HG02610 (cell line): ENCODE data around the gene OR5AS1.
"Not testable (repeated sequence)": the region's sequence is repeated elsewhere in the genome, so short reads cannot be mapped to it uniquely, and the experiment has no call there.

ENCODE experiments used
- ATAC-seq: cut with Tn5 transposase; IDR thresholded peaks from one replicate; pipeline ENCODE4 v1.9.1; 2021; ENCODE audit warnings: mild to moderate bottlenecking, moderate library complexity; ENCODE audit not compliant: unreplicated experiment

The OR5AS1 gene

DNA sequence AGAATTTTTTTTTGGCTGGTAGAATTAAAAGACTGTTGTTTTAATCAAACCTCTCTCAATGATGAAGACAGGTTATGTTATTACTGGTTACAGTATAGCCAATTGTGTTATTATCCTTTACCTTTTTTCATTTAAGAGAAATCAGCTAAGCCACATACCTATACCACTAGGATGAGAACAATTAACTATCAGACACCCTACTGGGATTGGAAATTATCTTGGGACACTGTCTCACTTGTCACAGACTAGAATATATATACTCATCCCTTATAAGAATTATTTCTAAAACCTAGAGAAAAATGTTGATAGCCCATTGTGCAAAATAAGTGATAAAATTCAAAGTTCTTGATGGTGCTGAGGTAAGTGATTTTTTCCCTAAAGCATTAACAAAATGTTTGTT, at the start of gene OR5AS1:
TSS of gene OR5AS1 (plus strand) at position 301 of the 400 bp plus-strand sequence. CDS start 2,765 bp downstream, outside the sequence.
- no peak for ATAC-seq

DNA sequence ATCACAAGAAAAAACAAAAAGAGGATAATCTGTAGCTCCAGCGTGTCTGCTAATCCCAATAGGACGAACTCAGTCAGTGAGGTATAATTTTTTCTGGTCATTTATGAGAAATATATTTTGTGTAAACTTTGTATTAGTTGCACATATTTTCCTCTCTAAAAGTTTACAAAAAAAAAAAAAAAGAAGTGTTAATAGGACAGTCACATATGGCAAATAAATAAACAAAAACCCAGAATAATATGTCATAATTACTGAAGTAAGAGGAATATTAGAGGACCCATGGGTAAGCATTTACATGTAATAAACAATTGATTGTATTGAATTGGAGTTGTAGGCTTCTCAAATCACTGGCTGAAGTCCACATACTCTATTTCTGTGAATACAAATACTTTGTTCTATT, 32.9 kb upstream of the OR5AS1 start, which contains the start of gene OR5F1:
TSS of gene OR5F1 (minus strand) at position 101 of the 400 bp plus-strand sequence. CDS start at position 101, 0 bp downstream.
- ATAC-seq: no peak

GRCh38 chr11:56010716-56011115, 16.7 kb upstream of the OR5AS1 start:
- no peak for ATAC-seq

DNA sequence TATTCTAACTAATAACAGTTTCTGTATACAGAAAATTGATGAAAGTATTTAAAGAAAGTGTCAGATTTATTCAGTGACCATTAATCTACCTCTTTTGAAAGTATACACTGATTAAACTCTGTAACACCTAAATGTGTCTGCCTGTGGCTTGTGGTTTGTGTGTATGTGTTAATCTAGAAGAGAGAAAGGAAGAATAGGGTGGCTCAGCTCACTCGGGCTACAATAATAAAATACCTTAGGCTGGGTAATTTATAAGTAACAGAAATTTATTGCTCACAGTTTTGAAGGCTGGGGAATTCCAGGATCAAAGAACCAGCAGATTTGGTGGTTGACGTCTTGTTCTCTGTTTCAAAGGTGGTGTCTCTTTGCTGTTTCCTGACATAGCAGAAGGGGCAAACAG, 13.6 kb upstream of the OR5AS1 start:
- ATAC-seq: peak; percentile 74

DNA sequence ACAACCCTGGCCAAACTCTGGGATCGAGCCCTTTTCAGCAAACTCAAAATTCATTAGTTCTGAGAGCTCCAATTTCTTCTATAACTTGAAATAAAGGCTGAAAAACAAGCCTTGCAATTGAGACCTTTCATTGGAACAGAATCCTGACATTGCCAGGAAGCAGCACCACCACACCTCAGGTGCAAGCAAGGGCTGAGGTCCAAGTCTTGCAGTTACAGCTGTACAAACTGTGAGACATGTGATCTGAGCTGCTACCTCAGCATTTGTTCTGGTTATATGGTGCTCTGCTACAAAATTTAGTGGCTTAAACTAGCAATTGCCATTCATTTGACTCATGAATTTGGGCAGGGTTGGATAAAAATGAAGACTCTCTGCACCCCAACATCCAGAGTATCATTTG, 18.1 kb downstream of the OR5AS1 start:
- no peak for ATAC-seq

DNA sequence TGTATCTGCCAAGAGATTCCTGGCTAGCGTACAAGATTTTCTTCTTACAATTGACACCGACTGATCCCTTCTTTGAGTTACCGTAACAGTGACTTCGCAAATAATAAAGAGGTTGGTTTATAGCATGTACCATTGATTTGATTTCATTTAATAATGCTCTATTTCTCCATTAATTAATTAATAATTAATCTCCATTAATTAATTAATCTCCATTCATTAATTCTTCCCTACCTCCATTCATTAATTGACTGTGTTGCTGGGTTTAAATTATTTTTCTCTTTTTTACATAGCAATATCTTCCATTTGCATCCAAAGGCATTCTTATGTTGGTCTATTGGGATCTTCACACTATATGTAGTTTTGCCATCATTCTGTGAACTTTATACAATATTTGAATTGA, 21.0 kb downstream of the OR5AS1 start:
- ATAC-seq: no peak

DNA sequence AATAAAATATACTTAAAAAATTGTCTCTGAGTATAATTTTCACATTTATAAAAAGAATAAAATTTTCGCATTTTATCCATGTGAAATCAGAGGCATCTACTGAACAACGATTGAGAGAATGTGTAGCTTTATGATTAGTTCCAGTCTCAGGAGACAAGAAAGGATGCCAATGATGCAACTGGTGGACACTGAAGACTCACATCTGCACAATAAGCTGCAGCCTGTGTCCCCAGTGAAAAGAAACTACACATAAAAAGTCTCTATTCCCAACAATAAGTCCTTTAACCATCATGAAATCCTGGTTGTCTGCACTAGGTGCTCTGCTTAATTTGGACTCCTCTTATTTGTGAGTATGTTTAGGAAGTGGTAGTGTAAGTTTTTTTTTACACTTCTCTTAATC, 22.0 kb downstream of the OR5AS1 start:
- ATAC-seq: no peak

- ATAC-seq: not testable (repeated sequence)
These were observed 28.9 kb downstream of the OR5AS1 start for GRCh38 chr11:56056366-56056765.

DNA sequence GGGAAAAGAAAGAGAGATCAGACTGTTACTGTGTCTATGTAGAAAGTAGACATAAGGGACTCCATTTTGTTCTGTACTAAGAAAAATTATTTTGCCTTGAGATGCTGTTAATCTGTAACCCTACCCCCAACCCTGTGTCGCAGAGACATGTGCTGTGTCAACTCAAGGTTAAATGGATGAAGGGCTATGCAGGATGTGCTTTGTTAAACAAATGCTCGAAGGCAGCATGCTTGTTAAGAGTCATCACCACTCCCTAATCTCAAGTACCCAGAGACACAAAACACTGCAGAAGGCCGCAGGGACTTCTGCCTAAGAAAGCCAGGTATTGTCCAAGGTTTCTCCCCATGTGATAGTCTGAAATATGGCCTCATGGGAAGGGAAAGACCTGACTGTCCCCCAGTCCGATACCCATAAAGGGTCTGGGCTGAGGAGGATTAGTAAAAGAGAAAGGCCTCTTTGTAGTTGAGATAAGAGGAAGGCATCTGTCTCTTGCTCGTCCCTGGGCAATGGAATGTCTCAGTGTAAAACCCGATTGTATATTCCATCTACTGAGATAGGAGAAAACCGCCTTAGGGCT, 30.3 kb downstream of the OR5AS1 start:
- not testable (repeated sequence) for ATAC-seq

- ATAC-seq: not testable (repeated sequence)
These were observed 30.9 kb downstream of the OR5AS1 start for GRCh38 chr11:56058260-56058780.

- ATAC-seq: no peak
These were observed 39.5 kb downstream of the OR5AS1 start for GRCh38 chr11:56066980-56067379.
